GM12801 (cell line): ENCODE results near the gene NUDT7.

Experiments
- CTCF ChIP-seq: IDR thresholded peaks from one replicate; pipeline ENCODE4 v1.5.1; 2011; ENCODE audit warnings: control low read depth; ENCODE audit not compliant: insufficient read length; ENCODE audit errors: extremely low read depth

Gene NUDT7

GRCh38 chr16:77786186-77786847 lies 64.0 kb downstream of the NUDT7 start:
- no peak for TF ChIP-seq CTCF

- TF ChIP-seq CTCF = no peak
Measured at GRCh38 chr16:77787452-77787851, 65.1 kb downstream of the NUDT7 start.

- TF ChIP-seq CTCF = no peak
Measured at GRCh38 chr16:77788181-77789084, 66.1 kb downstream of the NUDT7 start, which contains the start of gene VAT1L. TSS of gene VAT1L (plus strand) at chr16:77788564. CDS start at chr16:77788683, 119 bp downstream.

- no peak for TF ChIP-seq CTCF
Measured at GRCh38 chr16:77789085-77790008, 67.0 kb downstream of the NUDT7 start.

DNA sequence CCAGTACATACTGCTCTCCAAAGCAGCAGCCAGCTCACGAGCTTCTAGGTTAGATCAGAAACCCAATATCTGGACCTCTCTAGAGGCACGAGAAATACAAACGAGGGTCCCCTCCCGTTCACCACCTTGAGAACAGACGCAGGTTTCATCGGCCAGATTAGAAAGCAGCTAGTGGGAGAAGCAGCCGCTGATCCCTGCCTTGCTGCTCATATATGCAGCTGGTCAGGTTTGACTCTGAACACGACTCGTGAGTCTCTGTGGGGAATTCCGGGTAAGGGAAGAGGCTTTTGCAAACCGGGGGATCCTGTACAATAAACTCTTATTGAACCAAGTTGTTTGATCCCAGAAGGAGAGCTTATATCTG lies 67.7 kb downstream of the NUDT7 start:
- no peak for TF ChIP-seq CTCF

DNA sequence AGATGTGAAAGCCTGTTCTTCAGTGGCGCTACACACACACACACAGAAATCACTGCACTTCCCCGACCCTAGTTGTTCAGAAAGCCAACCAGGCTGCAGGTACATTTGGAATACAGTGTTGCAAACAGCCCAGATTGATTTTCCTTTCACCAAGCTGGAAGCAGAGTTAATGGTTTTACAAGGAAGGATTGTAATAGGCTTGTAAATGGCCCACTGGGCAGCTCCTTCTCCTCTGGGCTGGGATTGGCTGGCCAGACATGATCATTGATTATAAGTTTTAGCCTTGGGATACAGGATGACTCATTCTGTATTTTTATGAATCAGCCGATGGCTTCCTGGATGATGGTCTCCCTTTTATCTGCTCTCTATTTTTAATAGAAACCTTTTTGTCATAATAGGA lies 68.6 kb downstream of the NUDT7 start:
- TF ChIP-seq CTCF = no peak
